Measurements from ENCODE around the gene COG7.

COG7 gene

GRCh38 chr16:23435500-23435899 is 17.5 kb downstream of the COG7 start:
- TF ChIP-seq CTCF (IDR thresholded peaks at IDR 0.05): peak; percentile 92

GRCh38 chr16:23434380-23434779 is 18.6 kb downstream of the COG7 start:
- TF ChIP-seq CTCF (IDR thresholded peaks at IDR 0.05): peak; percentile 82

- no peak for TF ChIP-seq CTCF (IDR thresholded peaks at IDR 0.05)
Observed at GRCh38 chr16:23433261-23433920, 19.6 kb downstream of the COG7 start.

GRCh38 chr16:23432176-23433128 is 20.5 kb downstream of the COG7 start:
- no peak; the same call in 1 of the 2 replicates for TF ChIP-seq CTCF (IDR thresholded peaks at IDR 0.05)

GRCh38 chr16:23428351-23428750 is 24.6 kb downstream of the COG7 start:
- TF ChIP-seq CTCF (IDR thresholded peaks at IDR 0.05): no peak

GRCh38 chr16:23424292-23424958 is 28.6 kb downstream of the COG7 start:
- TF ChIP-seq CTCF (IDR thresholded peaks at IDR 0.05): no peak

GRCh38 chr16:23423496-23424049 is 29.4 kb downstream of the COG7 start:
- no peak for TF ChIP-seq CTCF (IDR thresholded peaks at IDR 0.05)
